HG03457 (cell line): ENCODE data around the gene ATP1A1.

Source experiments
- ATAC-seq: cut with Tn5 transposase; IDR thresholded peaks from one replicate; pipeline ENCODE4 v1.9.1; 2021; ENCODE audit warnings: moderate number of reproducible peaks; ENCODE audit not compliant: unreplicated experiment

The ATP1A1 gene

GRCh38 chr1:116372651-116373430 is at the start of gene ATP1A1:
ATP1A1 (plus strand) TSS chr1:116373244; CDS start chr1:116373512, 268 bp downstream.
- peak; percentile 59 for ATAC-seq

GRCh38 chr1:116323491-116323890 is 49.6 kb upstream of the ATP1A1 start:
- no peak for ATAC-seq

GRCh38 chr1:116324411-116324810 is 48.6 kb upstream of the ATP1A1 start:
- ATAC-seq: no peak

GRCh38 chr1:116325104-116325503 is 47.9 kb upstream of the ATP1A1 start:
- ATAC-seq: no peak

- ATAC-seq: no peak
Measured at GRCh38 chr1:116325922-116326321, 47.1 kb upstream of the ATP1A1 start.

GRCh38 chr1:116326486-116326885 is 46.6 kb upstream of the ATP1A1 start:
- no peak for ATAC-seq

- no peak for ATAC-seq
Measured at GRCh38 chr1:116328671-116329070, 44.4 kb upstream of the ATP1A1 start.

- ATAC-seq: no peak
Measured at GRCh38 chr1:116329524-116330341, 43.3 kb upstream of the ATP1A1 start.

- ATAC-seq: no peak
Measured at GRCh38 chr1:116330342-116330652, 42.7 kb upstream of the ATP1A1 start.

GRCh38 chr1:116330846-116331245 is 42.2 kb upstream of the ATP1A1 start:
- ATAC-seq: no peak

GRCh38 chr1:116331523-116331922 is 41.5 kb upstream of the ATP1A1 start:
- ATAC-seq: no peak

- no peak for ATAC-seq
Measured at GRCh38 chr1:116332451-116332850, 40.6 kb upstream of the ATP1A1 start.

GRCh38 chr1:116333171-116334014 is 39.7 kb upstream of the ATP1A1 start:
- no peak for ATAC-seq

GRCh38 chr1:116334015-116334547 is 39.0 kb upstream of the ATP1A1 start:
- ATAC-seq: no peak

- no peak for ATAC-seq
Measured at GRCh38 chr1:116334868-116335635, 38.0 kb upstream of the ATP1A1 start.

- no peak for ATAC-seq
Measured at GRCh38 chr1:116335850-116336624, 37.0 kb upstream of the ATP1A1 start.

- no peak for ATAC-seq
Measured at GRCh38 chr1:116337398-116337797, 35.6 kb upstream of the ATP1A1 start.

- ATAC-seq: no peak
Measured at GRCh38 chr1:116338400-116338799, 34.6 kb upstream of the ATP1A1 start.

- no peak for ATAC-seq
Measured at GRCh38 chr1:116340506-116341231, 32.4 kb upstream of the ATP1A1 start.
